ENCODE results near the gene RDM1.

DNA sequence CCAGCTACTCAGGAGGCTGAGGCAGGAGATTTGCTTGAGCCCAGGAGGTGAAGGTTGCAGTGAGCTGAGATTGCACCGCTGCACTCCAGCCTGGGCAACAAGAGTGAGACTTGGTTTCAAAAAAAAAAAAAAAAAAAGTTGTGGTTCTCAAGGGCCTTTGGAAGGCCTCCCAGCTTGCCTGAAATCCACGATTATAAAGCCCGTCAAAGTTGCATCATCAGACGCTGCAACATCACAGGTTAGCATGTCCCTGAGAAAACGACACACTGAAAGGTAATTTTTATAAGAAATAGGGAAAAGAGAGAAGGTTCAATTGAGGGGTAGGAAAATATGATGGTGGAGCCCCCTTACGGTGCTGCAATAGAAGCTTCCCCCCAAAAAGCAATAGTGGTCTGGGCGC, 17.5 kb upstream of the RDM1 start:
- TF ChIP-seq, protein P1, sequence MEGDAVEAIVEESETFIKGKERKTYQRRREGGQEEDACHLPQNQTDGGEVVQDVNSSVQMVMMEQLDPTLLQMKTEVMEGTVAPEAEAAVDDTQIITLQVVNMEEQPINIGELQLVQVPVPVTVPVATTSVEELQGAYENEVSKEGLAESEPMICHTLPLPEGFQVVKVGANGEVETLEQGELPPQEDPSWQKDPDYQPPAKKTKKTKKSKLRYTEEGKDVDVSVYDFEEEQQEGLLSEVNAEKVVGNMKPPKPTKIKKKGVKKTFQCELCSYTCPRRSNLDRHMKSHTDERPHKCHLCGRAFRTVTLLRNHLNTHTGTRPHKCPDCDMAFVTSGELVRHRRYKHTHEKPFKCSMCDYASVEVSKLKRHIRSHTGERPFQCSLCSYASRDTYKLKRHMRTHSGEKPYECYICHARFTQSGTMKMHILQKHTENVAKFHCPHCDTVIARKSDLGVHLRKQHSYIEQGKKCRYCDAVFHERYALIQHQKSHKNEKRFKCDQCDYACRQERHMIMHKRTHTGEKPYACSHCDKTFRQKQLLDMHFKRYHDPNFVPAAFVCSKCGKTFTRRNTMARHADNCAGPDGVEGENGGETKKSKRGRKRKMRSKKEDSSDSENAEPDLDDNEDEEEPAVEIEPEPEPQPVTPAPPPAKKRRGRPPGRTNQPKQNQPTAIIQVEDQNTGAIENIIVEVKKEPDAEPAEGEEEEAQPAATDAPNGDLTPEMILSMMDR (IDR thresholded peaks at IDR 0.05), result no peak
- TF ChIP-seq POLR2A (IDR thresholded peaks at IDR 0.05) (no peak), EP300 (IDR thresholded peaks at IDR 0.05) (no peak)
